ENCODE measurements around the gene N4BP2L2.

N4BP2L2 gene

DNA sequence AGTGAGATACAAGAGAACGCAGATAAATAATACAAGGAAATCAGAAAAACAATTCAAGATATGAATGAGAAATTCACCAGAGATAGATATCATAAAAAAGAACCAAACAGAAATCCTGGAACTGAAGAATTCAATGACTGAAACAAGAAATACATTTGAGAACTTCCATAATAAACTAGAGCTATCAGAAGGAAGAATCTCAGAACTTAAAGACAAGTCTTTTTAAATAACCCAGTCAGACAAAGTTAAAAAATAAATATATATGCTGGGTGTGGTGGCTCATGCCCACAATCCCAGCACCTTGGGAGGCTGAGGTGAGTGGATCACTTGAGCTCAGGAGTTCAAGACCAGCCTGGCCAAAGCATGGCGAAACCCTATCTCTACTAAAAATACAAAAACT is 82.0 kb downstream of the N4BP2L2 start:
- H3K36me3 ChIP-seq (ENCODE audit: control insufficient read depth, insufficient read depth, low read length): no peaks in the 10 kb centered on the region
- H3K27me3 ChIP-seq (ENCODE audit: control insufficient read depth, insufficient read depth, low read length): no peaks in the 10 kb centered on the region
- H3K4me1 ChIP-seq: no peaks in the 10 kb centered on the region
- no peak overlapping the region for H3K4me2 ChIP-seq (ENCODE audit: low read length)
- no peaks in the 10 kb centered on the region for H3K9me3 ChIP-seq (ENCODE audit: control insufficient read depth, low read length)
- H3K4me3 ChIP-seq (ENCODE audit: low read depth, low read length): no peak overlapping the region
- peaks cover 10% of the 10 kb centered on the region for H3K79me2 ChIP-seq
- H3K27ac ChIP-seq: no peak overlapping the region
- H3K9ac ChIP-seq: no peak overlapping the region
- H2AFZ ChIP-seq: no peak overlapping the region
- no peak for TF ChIP-seq CTCF (IDR thresholded peaks at IDR 0.05)

- Histone ChIP-seq H3K4me1 (no peaks in the 10 kb centered on the region), H3K36me3 (ENCODE audit: control insufficient read depth, insufficient read depth, low read length) (no peaks in the 10 kb centered on the region), H3K9me3 (ENCODE audit: control insufficient read depth, low read length) (no peaks in the 10 kb centered on the region), H3K79me2 (peaks cover 10% of the 10 kb centered on the region), H3K27ac (no peak overlapping the region), H3K9ac (no peak overlapping the region), H3K27me3 (ENCODE audit: control insufficient read depth, insufficient read depth, low read length) (no peaks in the 10 kb centered on the region), H3K4me2 (ENCODE audit: low read length) (no peak overlapping the region), H2AFZ (no peak overlapping the region), H3K4me3 (ENCODE audit: low read depth, low read length) (no peak overlapping the region)
- TF ChIP-seq CTCF (IDR thresholded peaks at IDR 0.05): no peak
Observed at GRCh38 chr13:32455594-32455903, 83.0 kb downstream of the N4BP2L2 start.

DNA sequence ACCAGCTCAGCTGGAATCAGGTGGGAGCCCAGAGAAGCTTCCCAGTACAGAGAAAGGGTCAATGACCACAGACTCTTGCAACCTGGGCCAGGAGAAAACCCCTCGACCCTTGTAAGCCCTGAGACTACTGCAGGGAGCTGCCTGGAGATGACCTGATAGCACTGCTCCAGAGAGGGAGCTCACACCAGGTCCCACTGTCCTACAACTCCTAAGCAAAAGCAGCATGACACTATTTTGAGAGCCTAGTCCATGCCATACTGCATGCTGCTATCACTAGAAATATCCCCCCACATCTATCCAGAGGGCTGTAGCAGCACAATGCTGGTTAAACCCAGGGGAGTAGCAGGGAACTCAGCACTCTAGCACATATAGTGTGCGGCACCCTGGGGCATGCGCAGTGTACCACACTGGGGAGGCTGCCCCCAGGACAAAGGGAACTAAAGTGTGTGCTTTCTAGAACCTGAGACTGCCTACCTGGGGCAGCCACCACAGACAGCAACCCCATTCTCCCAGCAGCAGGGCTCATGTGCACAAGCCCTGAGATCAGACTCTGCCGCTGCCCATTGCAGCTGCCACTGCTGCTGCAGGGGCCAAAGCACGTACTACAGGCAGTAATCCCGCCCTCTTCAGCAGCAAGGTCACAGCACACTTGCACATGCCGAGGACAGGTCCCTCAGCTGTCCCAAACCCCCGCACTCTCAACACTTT is 83.6 kb downstream of the N4BP2L2 start:
- H3K9me3 ChIP-seq (ENCODE audit: control insufficient read depth, low read length): no peaks in the 10 kb centered on the region
- no peak overlapping the region for H3K4me3 ChIP-seq (ENCODE audit: low read depth, low read length)
- no peak overlapping the region for H3K4me2 ChIP-seq (ENCODE audit: low read length)
- H3K4me1 ChIP-seq: no peaks in the 10 kb centered on the region
- no peak overlapping the region for H3K9ac ChIP-seq
- no peak overlapping the region for H3K27ac ChIP-seq
- H3K79me2 ChIP-seq: peaks cover 10% of the 10 kb centered on the region
- no peak for TF ChIP-seq CTCF (IDR thresholded peaks at IDR 0.05)
- H3K36me3 ChIP-seq (ENCODE audit: control insufficient read depth, insufficient read depth, low read length): no peaks in the 10 kb centered on the region
- H3K27me3 ChIP-seq (ENCODE audit: control insufficient read depth, insufficient read depth, low read length): no peaks in the 10 kb centered on the region
- H2AFZ ChIP-seq: no peak overlapping the region

- Histone ChIP-seq H3K36me3 (ENCODE audit: control insufficient read depth, insufficient read depth, low read length) (no peaks in the 10 kb centered on the region), H3K27me3 (ENCODE audit: control insufficient read depth, insufficient read depth, low read length) (no peaks in the 10 kb centered on the region), H3K4me1 (no peaks in the 10 kb centered on the region), H3K9ac (no peak overlapping the region), H3K27ac (no peak overlapping the region), H3K4me3 (ENCODE audit: low read depth, low read length) (no peak overlapping the region), H3K9me3 (ENCODE audit: control insufficient read depth, low read length) (no peaks in the 10 kb centered on the region), H3K79me2 (peaks cover 6% of the 10 kb centered on the region), H2AFZ (no peak overlapping the region), H3K4me2 (ENCODE audit: low read length) (no peak overlapping the region)
- TF ChIP-seq CTCF (IDR thresholded peaks at IDR 0.05): no peak
Observed at GRCh38 chr13:32453981-32454380, 84.6 kb downstream of the N4BP2L2 start.

DNA sequence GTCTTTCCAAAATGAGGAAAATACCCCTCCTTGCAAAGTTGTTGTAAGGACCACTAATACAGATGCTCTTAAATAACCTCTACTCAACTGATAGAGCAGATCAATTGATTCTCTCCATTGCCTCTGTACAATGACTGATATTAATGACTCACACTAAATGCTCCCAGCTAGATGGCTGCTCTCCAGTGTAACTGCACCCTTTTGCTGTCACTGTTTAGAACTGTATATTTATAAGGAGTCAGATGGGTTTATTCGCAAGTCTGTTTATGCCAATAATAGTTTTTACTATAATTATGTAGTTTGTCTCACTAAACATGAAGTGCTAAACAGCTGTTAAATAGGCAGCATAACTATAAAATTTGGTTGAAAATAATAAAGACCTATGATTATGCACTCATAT is 89.6 kb downstream of the N4BP2L2 start:
- Histone ChIP-seq H3K27me3 (ENCODE audit: control insufficient read depth, insufficient read depth, low read length) (no peaks in the 10 kb centered on the region), H3K9ac (no peak overlapping the region), H3K4me2 (ENCODE audit: low read length) (no peak overlapping the region), H3K36me3 (ENCODE audit: control insufficient read depth, insufficient read depth, low read length) (no peaks in the 10 kb centered on the region), H3K79me2 (no peaks in the 10 kb centered on the region), H3K4me3 (ENCODE audit: low read depth, low read length) (no peak overlapping the region), H2AFZ (no peak overlapping the region), H3K27ac (no peak overlapping the region), H3K9me3 (ENCODE audit: control insufficient read depth, low read length) (no peaks in the 10 kb centered on the region), H3K4me1 (no peaks in the 10 kb centered on the region)
- TF ChIP-seq CTCF (IDR thresholded peaks at IDR 0.05): no peak
